Activated naive CD4-positive, alpha-beta T cell treated with Interleukin-2 at 50 U/mL for 16 hours (primary cell): ENCODE results near the gene CLIC4.

Experiments
- DNase-seq: peaks from one replicate; pipeline ENCODE4 v3.0.0-alpha.2; 2020

CLIC4 gene

DNA sequence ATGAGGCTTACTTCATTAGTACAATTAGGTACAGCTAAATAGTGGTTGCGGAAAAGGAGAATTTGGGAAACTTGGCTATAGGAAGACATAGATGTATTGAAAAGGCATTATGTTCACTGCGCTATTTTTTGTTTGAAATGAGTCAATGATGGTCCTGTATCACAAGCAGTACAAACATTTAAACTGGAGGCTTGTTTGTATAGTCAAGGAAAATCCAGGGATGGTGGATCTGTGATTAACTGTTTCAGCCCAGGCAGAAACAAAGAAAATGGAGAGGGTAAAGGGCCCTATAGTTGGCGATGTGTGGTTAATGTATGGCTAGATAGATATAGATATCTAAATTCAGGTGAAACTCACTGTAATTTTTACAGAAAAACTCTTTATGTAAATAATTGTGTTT is 79.9 kb downstream of the CLIC4 start:
- no peak for DNase-seq

DNA sequence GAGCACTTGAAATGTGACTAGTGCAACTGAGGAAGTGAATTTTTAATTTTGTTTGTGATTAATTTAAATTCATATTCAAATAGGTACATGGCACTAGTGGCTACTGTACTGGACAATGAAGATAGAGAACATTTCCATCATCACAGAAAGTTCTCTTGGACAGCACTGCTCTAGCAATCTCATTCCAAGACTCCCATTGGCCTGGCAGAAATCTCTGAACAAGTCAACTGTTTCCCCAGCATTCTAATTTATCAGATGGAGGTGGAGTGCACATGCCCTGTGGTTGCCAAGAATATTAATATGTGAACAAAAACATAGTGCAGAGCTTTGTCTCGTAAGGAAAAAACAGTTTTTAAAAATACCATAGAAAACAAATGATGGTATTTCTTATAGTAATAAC is 81.3 kb downstream of the CLIC4 start:
- DNase-seq: no peak

DNA sequence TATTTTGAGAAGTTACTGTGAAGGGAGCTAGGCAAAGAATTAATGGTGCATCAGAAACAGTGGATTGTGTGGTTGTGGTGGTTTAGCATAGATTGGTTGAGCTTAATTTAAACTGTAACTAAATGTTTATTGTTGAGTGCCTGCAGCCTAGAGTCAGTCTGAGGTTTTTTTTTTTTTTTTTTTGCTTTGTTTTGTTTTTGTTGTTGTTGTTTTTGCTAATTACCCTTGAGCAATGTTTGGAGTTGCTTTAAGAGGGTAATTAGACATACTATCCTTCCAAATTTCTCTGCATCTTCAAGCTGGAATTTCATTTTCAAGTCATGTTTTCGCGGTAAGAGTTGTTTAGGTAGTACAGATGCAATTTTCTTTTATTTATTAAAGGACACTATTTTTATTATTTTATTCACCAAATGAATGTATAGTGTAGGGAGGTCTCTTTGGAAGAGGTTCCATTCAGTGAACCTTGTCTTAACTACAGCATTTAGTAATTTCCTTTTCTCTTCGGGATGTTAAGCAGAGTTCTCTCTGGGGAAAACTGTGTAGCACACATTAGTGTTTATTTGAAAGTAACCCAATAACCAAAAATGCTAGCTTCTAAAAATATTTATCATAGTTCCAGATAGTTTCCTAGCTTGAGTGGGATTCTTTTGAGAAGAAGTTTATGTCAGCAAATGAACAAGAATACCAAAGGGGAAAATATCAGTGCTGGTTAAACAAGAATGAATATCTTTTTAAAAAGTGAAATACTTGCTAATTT is 82.3 kb downstream of the CLIC4 start:
- no peak for DNase-seq

DNA sequence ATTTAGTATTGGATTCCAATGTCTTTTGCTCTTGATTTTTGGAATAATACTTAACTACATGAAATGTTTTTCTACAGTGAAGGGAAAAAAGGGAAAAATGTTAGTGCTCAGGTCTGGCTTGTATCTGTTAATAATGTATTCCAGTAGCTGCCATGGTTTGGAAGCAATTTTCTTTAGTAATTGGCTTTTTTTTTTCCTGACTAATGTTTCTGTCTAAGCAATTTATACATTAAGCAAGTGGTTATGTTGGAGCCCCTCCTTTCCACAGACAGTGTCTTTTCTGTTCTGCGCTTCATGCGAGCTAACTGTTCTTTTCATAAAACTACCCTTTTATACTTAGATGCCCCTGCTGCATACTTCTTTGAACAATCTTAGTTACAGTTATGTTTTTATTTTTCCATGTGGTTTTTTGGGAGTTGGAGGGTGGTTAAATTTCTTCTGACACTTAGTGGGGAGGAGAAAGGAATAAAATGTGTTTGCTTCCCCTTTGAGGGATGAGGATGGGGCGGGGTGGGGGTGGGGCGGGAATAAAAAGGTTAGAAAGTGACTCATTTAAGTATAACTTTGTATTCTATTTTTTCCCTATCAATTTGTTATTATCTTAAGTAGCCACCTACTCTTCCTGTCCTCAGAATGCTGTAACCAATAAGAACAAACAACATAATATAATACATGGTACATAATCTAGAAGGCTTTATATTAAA is 83.1 kb downstream of the CLIC4 start:
- no peak for DNase-seq

DNA sequence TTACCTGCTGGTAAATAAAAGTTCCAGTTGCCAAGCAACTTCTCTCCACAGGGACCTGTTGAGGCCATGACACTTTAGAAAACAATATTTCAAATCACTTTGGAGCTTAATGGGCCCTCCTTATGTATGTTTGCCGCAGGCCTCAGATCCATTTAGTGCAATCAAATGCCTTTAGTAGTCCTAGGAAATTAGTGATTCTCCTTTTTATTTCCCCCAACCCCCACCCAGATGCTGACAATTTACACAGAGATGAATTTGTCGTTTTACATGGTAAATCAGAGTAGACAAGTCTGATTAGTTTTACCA is 83.6 kb downstream of the CLIC4 start:
- no peak for DNase-seq

DNA sequence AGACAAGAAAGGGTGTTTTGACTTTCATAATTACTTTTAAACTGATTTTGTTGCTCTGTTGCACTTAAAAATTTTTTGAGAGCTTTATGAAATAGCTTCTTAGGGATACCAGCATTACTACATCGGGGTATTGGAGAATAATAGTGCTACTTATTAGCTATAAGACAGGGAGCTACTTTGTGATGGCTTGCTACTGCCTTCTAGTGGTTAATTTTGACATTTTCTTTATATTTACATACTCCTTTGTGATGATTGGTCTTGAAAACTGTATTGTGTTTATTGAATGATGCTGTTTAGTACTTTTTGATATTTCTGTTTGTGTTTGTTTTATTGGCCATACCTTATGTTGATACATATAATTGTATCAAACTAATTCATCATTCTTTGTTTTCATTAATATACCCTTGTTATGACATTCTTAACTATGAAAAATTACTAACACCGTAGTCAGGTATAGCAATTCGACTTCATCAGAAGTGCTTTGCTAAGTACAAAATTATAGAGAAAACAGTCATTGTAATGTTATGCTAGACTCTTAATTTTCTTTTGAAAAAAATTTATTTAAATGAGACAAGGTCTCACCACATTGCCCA is 85.5 kb downstream of the CLIC4 start:
- DNase-seq: no peak

DNA sequence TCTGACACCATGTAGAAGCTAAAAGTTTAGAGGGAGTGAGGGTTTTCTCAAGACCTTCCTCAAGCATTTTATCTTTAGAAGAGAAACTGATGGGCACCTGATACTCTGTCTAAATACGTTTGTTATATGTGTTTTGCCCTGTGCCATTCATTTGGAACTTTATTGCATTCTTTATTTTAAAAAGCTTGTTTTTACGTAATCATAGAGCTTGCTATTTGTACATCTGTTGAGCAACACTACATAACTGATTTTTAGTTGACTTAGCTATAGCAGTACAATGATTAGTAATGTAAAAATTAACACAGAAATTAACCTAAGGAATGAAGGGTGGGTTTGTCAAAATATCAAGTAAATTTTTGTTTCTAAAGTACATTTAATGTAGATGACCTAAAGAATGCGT is 96.3 kb downstream of the CLIC4 start:
- no peak for DNase-seq

DNA sequence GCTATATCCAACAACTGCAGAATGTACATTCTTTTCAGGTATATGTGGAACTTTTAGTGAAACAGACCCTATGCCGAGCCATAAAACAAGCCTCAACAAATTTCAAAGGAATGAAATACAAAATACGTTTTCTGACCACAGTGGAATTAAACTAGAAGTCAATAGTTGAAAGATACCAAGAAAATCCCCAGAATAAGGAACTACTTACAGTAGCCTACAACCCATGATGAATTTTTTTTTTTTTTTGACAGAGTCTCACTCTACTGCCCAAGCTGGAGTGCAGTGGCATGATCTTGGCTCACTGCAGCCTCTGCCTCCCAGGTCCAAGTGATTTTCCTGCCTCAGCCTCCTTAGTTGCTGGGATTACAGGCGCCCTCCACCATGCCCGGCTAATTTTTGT is 101.4 kb downstream of the CLIC4 start:
- DNase-seq: no peak

DNA sequence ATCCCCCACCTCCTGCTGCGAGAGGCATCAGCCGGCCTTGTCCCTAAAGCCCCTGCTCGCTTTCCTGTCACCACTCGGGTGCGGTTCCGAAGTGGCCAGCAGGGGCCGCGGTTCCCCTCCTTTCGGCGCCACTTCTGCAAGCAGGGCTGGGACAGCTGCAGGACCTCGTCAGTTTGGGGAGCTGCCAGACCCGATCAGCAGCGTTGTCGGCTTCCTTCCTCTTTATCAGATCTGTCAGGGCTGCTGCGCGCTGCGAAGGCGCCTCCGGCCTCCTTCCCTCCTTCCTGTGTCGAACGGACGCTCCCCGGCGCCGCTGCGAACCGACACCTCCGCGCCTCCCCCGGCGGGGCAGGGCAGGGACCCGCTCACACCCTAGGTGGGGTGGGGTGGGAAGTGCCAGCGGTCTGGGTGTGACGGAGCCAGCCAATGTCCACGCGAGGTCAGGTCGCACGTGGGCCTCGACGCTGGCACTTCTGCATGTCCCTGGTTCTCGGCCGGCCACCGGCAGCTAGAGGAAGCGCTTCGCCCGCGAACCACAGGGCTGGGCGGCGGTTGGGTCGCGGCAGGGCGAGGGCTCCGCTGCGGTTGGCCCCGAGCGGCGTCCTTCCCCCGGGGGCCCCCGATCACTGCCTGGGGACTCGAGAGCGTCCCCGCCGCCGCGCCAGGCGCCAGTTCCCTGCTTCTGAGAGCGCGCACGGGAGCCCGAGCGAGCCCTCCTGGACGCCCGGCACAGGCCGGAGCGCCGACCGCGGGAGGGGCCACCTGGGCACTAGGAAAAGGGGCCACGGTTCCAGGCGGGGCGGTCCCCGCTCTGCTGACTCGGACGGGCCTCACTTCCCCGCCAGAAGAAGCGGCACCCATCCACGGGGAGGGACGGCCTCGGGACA is 103.0 kb downstream of the CLIC4 start:
- DNase-seq: peak; percentile 90

DNA sequence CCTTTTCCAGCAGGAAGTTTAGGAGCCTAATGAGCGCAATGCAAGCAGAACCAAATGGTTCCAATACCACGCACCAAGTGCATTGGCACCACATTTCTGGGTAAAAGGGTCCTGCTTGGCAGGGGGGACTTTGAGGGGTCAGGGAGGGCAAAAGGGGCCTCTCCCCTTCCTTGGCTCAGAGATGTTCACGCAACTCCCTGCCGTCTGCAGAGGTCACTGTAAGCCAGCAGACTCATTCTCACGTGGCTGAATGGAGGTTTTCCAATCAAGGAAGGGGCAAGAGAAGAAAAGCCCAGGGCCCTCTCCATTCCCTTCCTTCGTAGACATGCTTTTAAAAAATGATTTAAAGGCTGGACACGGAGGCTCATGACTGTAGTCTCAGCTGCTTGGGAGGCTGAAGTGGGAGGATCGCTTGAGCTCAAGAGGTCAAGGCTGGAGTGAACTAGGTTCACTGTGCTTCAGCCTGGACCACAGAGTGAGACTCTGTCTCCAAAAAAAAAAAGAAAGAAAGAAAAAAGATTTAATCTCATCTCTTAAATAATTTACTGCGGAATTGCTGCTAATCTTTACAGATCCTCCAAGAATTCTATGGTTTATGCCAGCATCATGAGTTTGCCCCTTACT is 104.5 kb downstream of the CLIC4 start:
- DNase-seq: peak; percentile 25

DNA sequence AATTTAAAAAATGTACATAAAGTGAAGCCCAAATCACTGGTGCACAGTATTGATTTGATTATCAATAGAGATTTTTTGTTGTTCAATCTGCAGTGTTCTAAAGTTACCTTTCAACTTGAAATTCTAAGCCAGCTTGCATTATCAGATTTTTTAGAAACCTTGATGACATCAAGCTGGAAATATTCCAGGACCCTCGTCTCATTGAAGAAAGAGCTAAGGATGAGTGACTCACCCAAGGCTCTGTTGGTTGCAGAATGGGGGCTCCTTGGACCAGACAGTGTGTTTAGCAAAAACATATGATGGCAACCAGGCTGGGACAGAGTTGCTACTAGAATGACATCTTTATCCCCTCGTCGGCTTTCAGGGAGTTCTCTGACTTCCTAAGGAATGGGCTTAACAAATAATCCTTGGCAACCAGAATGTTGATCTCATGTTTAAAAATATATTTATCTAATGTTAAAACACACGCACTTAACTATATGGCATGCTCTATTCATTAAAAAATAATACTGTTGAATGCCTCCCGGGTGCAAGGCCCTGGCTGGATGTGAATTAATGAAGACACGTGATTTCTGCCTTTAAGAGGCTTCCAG is 105.2 kb downstream of the CLIC4 start:
- no peak for DNase-seq

DNA sequence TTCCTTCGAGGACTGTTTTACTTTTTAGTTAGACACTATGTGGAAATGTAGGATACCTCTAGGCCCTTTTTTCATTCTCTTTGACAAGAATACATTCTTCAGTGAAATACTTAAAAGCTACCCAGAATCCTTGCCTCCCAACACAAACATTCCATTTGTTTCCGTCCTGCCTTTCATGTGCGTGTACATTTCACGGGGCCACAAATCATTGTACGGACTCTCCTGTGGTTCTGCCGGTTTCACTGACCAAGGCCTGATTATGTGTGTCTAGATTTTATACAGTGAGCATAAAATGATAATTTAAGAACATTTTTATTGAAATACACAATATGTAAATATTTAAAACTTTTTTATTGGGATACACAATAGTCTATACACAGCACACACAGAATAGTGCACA is 108.4 kb downstream of the CLIC4 start:
- DNase-seq: no peak

DNA sequence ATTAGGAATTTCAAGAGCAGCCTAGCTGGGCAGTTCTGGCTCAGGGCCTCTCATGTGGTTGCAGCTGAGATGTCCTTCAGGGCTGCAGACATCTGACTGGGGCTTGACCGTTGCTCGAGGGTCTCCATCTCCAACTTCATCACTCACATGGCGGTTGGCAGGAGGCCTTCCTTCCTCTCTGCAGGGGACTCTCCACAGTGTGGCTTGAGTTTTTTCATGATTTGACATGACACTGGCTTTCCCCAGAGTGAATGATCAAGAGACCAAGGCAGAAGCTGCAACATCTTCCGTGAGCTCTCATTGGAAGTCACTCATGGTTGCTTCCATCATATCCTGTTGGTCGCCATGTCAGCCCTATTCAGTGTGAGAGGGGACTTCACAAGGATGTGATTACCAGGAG is 110.2 kb downstream of the CLIC4 start:
- DNase-seq: no peak

DNA sequence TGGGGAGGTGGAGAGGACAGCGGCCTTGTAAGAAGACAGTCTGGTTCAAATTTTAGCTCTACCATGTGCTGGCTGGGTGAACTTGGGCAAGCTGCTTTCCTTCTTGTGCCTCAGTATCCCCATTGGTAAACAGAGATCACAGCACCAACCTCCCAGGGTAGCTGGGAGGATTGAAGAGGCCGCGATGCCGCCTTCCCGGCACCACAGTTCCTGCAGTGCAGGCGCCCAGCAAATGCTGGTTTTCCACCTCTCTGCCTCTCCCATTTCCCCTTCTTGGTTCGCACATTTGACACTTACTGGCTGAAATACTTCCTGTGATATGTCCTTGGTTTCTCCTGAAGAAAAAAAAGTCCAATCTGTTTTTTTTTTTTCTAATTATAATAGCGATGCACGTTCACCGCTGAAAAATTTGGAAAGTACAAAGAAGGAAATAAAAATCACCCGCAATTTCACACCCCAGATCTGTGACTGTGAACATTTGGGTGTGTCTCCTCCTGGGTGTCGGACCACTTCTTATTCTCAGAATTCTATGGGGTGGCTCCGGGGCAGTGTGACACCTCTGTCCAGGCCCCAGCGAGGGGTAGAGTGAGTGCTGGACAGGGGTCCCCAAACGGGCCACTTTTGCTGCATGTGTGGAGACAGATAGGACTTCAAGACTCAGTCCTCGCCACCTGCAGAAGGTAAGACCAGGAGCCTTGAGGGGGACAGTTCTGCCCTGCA is 111.7 kb downstream of the CLIC4 start:
- DNase-seq: no peak

DNA sequence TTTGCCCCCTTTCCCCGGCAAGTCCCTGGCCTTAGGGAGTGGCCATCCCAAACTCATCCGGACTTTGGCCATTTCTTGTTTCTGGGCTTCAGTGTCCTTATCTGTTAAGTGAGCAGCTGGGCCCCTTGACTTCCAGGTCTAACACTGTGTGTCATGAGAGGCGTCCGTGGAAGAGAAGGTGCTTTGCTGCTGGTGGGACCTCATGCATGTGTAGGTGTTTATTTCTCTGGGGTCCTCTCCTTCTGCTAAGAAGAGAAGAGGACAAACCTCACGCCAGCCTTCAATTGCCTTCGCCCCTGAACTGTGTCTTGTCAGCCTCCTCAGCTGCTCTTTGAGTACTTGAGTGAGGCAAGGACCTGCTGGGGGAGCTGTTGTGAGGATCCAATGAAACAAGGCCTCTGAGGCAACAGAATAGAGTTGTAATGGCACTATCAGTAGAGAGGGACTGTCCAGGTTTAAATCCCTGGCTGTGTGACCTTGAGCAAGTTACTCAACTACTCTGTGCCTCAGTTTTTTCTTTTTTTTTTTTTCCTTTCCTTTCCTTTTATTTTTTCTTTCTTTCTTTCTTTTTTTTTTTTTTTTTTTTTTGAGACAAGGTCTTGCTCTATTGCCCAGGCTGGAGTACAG is 112.4 kb downstream of the CLIC4 start:
- DNase-seq: no peak

DNA sequence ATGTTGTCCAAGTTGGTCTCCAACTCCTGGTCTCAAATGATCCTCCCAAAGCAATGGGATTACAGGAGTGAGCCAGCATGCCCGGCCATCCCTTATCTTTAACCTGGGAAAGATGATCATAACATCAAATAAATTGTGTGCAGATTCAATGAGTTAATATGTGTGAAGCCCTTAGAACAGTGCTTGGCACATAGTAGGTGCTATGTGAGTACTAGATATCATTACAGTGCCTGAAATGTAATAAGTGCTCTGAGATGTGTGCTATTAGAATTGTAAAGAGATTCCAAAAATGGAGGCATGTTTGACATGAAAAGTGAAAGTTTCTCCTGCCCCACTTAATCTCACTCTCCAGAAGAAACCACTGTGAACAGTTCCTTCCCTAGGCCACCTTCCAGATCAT is 113.0 kb downstream of the CLIC4 start:
- no peak for DNase-seq

DNA sequence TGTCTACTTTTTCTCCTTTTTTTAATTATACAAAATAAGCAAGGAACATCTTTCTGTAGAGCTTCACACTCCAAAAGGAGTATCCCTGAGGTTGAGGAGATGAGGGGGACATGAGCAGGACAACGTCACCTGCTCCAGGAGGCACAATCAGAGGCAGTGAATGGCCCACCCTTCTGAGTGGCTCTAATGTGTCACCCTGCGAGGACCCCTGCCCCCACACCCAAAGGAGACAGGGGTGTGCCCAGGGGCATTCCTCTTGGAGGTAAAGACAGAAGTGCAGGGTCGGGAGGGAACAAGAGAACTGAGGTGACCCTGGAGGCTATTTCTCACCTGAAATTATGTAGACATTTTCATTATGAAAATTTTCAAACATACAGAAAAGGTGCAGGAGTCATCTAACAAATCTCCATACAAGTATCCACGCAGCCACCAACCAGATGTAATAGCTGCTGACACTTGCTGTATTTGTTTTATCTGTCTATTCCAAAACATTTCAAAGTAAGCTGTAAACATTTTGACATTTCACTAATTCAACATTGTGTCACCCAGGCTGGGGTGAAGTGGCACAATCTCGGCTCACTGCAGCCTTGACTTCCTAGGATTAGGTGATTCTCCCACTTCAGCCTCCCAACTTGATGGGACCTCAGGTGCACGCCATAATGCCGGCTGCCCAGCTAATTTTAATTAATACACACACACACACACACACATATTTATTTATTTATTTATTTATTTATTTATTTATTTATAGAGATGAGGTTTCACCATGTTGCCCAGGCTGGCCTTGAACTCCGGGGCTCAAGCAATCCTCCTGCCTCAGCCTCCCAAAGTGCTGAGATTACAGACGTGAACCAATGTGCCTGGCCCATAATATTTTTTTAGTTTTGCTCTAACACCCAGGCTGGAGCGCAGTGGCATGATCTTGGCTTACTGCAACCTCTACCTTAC is 114.1 kb downstream of the CLIC4 start:
- DNase-seq: no peak

DNA sequence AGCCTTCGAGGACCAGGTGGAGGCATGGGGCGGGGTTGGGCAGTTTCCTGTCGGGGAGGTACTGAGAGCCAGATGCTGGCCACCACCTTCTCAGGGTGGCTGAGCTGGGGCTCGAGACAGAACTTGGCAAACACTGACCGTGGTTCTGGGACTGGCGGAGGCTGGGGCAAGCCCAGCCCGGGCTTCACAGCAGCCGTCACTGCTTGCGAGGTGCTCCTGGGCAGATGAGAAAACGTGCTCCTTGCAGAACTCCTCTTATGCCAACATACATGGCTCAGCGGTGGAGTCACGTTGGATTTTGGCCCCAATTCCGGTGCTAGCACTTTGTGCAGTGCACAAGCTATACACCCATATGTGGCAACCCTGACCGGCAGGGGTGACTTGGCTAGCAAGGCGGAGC is 115.6 kb downstream of the CLIC4 start:
- no peak for DNase-seq

DNA sequence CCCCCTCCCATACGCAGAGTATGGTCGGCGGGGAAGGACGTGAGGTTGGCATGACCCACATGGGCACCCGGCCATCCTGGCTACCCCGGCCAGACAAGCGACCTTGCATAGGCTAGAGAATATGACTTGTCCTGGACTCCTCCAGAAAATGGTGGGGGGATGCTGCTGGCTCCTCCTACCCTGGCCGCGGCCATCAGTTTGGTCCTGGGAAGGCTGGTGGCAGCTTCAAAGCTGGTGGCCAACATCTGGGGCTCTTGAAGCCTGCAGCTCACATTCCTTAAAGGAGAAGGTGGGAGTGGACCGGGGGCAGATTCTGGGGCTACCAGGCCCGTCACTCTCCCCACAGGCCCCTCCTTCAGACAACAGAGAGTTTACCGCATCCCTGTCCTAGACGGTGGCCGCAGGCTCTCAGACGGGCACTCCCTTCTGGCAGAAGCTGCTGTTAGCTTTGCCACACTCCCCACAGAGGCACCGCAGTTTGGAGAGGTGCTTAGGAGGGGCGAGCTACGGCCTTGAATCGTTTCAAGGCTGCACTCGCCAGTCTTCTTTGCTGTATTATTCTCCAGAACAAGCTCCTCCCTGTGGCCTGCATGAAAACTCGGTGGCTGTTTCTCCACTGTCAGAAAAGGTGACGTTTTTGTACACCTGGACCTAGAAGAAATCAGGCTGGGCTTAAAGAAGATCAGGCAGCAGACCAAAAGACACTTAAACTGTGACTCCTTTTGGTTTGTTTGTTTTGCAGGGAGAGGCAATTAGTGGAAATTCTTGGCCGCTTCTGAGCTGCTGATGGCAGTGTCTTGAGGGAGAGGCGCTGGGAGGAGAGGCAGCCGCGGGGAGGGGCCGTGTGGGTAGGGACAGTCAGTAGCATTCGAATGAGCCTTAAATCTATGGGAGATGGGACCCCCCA is 116.8 kb downstream of the CLIC4 start:
- DNase-seq: no peak
